Measurements from ENCODE around the gene ETS1.

DNA sequence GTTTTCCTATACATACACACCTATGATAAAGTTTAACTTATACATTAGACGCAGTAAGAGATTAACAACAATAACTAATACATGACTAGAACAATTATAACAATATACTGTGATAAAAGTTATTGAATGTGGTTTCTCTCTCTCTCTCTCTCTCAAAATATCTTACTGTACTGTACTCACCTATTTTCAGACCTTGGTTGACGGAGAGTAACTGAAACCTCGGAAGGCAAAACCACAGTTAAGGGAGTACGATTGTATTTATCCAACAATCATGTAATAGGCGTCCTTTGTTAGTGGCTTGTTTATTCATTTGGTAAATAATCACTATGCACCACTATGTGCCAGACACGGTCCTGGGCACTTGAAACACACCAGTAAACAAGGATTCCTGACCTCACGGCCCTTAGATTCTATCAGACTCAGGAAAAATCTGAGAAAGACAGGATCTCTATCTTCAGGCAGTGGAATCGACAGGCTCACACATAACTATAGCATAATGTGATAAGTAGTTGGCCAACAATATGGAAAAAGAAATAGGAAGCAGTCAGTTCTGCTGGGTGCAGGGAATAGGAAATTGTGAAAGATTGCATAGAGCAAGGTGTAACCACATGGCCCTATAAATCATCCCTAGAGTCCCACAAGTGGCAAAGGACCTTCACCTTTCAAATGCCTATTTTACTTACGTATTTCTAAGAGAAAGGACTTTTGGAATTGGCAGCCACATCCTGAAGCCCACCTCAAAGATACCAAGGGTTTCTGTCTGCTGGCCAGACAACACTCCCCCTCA, 12.0 kb downstream of the ETS1 start:
- no peak for TF ChIP-seq CTCF (IDR thresholded peaks at IDR 0.05)
- TF ChIP-seq EP300 (IDR thresholded peaks at IDR 0.05), result no peak
